Panc1 (cell line): ENCODE data around the gene FBLN2. TPM values are rescaled to one million over a fixed set of nuclear protein-coding genes. Genes with fewer than 3 reads are reported as not detected.

Experiments used
- ATAC-seq: fragments of 200-7000 bp; cut with Tn5 transposase; 2 replicates; pipeline ENCODE4 v1.9.1; 2020; ENCODE audit warnings: mild to moderate bottlenecking, moderate library complexity
- BruUV-seq: library from RNA; stranded (reverse); fragments of 400-500 nt; replicated peaks from 2 replicates; lab custom pipeline; 2021; lab: Mats Ljungman, UMichigan
- CTCF ChIA-PET: fragments of 300-600 bp; sonication (Branson Sonifier 250); formaldehyde crosslinking; loops from one replicate; lab custom pipeline; 2022; ENCODE audit warnings: antibody characterized with exemption; lab: Charles Lee
- POLR2A ChIA-PET: fragments of 300-600 bp; sonication (Branson Sonifier 250); formaldehyde crosslinking; loops from one replicate; lab custom pipeline; 2022; ENCODE audit warnings: antibody characterized with exemption; lab: Charles Lee
- DNase-seq: peaks from one replicate; pipeline ENCODE4 v3.0.0-alpha.2; 2010; ENCODE audit warnings: low read depth, low spot score
- H3K27ac ChIP-seq: 2 replicates; pipeline ENCODE4 v1.5.1; 2011; ENCODE audit warnings: mild to moderate bottlenecking, low read length, inconsistent platforms
- H3K27me3 ChIP-seq: fragments of 200-500 bp; sonication (Bioruptor generic); 2 replicates; pipeline ENCODE4 v1.6.0; 2014; ENCODE audit warnings: low read length, inconsistent platforms; ENCODE audit not compliant: control insufficient read depth, insufficient read depth
- H3K36me3 ChIP-seq: fragments of 200-500 bp; sonication (Bioruptor generic); 2 replicates; pipeline ENCODE4 v1.5.1; 2014; ENCODE audit warnings: inconsistent platforms, mild to moderate bottlenecking, low read length, moderate library complexity; ENCODE audit not compliant: control insufficient read depth, insufficient read depth
- H3K4me1 ChIP-seq: 2 replicates; pipeline ENCODE4 v1.5.1; 2011; ENCODE audit warnings: inconsistent platforms, mild to moderate bottlenecking, low read length, moderate library complexity; ENCODE audit not compliant: control insufficient read depth, insufficient read depth
- H3K4me3 ChIP-seq, 2 experiments: 2 replicates each; pipeline ENCODE4 v1.5.1; 2011 to 2012; ENCODE audit warnings: low read depth in 2 of 2, low read length in 2 of 2, mild to moderate bottlenecking in 2 of 2, inconsistent platforms in 1 of 2, moderate library complexity in 1 of 2
- H3K9me3 ChIP-seq: fragments of 200-500 bp; sonication (Bioruptor generic); 2 replicates; pipeline ENCODE4 v1.5.1; 2014; ENCODE audit warnings: low read depth, mild to moderate bottlenecking, inconsistent platforms, low read length, moderate library complexity; ENCODE audit not compliant: control insufficient read depth, insufficient read depth
- POLR2AphosphoS5 ChIP-seq: IDR thresholded peaks from 2 replicates; pipeline ENCODE4 v1.6.1; 2012; ENCODE audit warnings: mild to moderate bottlenecking, low read depth, low read length, moderate library complexity
- SIN3A ChIP-seq: IDR thresholded peaks from 2 replicates; pipeline ENCODE4 v1.6.1; 2012; ENCODE audit warnings: low read depth, mild to moderate bottlenecking, low read length, moderate library complexity, borderline replicate concordance; ENCODE audit not compliant: insufficient read depth
- TCF7L2 ChIP-seq: IDR thresholded peaks from 2 replicates; pipeline ENCODE4 v1.6.1; 2011; ENCODE audit warnings: mild to moderate bottlenecking, low read depth, low read length, inconsistent platforms
- in situ Hi-C: cut with HindIII; loops from 2 replicates; pipeline ENCODE4 v1.10.0; 2016; ENCODE audit warnings: low sequenced_read_pairs, low pct_unique_long_range_greater_than_20kb
- intact Hi-C: fragments of 100-400 bp; cut with micrococcal nuclease; formaldehyde crosslinking; loops from one replicate; pipeline ENCODE4 v1.10.0; 2022; ENCODE audit not compliant: unreplicated experiment
- total RNA-seq: library from RNA; stranded (reverse); gene quantifications from one replicate; pipeline ENCODE4 v1.2.1, GENCODE V29; 2021; ENCODE audit not compliant: unreplicated experiment
- TF ChIP-seq, protein P1 (sequence below), 2 experiments: IDR thresholded peaks; 2 replicates each; pipeline ENCODE4 v1.6.1; 2011 to 2012; ENCODE audit warnings: low read depth in 2 of 2, control low read depth in 1 of 2, low read length in 1 of 2, mild to moderate bottlenecking in 1 of 2, moderate library complexity in 1 of 2; ENCODE audit not compliant: insufficient read depth in 1 of 2
- TF ChIP-seq, protein P2 (sequence below): fragments of 450-650 bp; IDR thresholded peaks from 2 replicates; pipeline ENCODE4 v1.5.1; 2017; ENCODE audit warnings: mild to moderate bottlenecking

The FBLN2 gene
- total RNA-seq, 1 experiment from 2014 or later: 0.44 TPM

DNA sequence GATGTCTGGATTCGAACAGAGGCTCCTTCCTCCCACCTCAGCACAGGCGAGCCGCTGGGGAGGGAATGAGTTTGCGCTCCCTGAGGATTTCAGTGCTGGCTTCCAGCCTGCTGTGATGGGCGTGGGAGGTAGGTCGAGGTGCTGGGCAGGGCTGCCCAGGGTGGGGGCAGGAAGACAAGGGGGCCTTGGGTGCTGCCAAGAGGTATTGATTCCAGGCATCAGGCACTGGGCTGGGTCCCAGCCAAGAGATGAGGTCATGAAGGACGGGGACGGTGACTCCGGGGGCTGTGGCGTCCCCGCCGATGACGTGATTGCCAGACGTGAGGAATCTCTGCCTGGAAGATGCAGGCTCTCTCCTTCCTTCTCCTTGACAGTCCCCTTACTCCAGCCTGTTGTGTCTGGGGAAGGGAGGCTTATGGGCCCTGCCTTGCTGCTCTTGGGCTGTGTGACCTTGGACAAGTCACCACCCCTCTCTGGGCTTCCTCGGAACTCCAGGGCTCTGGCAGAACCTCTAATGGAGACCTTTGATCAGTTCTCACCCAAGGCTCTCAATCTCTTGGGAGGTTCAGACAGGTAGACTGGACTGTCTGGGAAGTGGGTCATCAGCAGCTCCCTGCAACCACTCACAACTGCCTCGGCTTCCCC, 116.8 kb downstream of the FBLN2 start:
- in situ Hi-C loops: no loop called here
- Histone ChIP-seq H3K4me1 (no peaks in the 10 kb centered on the region), H3K9me3 (no peaks in the 10 kb centered on the region), H3K27me3 (no peaks in the 10 kb centered on the region), H3K36me3 (no peaks in the 10 kb centered on the region), H3K27ac (no peak overlapping the region), H3K4me3 (no peak overlapping the region)
- no peak for ATAC-seq
- ChIA-PET POLR2A (no interaction called here), CTCF (no interaction called here)
- intact Hi-C loops: no loop called here
- no TSS peak for BruUV-seq
- DNase-seq: no peak
- TF ChIP-seq SIN3A (no peak), POLR2AphosphoS5 (no peak), TCF7L2 (no peak)
- TF ChIP-seq, protein P1, sequence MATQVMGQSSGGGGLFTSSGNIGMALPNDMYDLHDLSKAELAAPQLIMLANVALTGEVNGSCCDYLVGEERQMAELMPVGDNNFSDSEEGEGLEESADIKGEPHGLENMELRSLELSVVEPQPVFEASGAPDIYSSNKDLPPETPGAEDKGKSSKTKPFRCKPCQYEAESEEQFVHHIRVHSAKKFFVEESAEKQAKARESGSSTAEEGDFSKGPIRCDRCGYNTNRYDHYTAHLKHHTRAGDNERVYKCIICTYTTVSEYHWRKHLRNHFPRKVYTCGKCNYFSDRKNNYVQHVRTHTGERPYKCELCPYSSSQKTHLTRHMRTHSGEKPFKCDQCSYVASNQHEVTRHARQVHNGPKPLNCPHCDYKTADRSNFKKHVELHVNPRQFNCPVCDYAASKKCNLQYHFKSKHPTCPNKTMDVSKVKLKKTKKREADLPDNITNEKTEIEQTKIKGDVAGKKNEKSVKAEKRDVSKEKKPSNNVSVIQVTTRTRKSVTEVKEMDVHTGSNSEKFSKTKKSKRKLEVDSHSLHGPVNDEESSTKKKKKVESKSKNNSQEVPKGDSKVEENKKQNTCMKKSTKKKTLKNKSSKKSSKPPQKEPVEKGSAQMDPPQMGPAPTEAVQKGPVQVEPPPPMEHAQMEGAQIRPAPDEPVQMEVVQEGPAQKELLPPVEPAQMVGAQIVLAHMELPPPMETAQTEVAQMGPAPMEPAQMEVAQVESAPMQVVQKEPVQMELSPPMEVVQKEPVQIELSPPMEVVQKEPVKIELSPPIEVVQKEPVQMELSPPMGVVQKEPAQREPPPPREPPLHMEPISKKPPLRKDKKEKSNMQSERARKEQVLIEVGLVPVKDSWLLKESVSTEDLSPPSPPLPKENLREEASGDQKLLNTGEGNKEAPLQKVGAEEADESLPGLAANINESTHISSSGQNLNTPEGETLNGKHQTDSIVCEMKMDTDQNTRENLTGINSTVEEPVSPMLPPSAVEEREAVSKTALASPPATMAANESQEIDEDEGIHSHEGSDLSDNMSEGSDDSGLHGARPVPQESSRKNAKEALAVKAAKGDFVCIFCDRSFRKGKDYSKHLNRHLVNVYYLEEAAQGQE (IDR thresholded peaks at IDR 0.05; ENCODE audit: insufficient read depth in 1 of 2, low read depth in 2 of 2, low read length in 1 of 2): no peak
- TF ChIP-seq, protein P2, sequence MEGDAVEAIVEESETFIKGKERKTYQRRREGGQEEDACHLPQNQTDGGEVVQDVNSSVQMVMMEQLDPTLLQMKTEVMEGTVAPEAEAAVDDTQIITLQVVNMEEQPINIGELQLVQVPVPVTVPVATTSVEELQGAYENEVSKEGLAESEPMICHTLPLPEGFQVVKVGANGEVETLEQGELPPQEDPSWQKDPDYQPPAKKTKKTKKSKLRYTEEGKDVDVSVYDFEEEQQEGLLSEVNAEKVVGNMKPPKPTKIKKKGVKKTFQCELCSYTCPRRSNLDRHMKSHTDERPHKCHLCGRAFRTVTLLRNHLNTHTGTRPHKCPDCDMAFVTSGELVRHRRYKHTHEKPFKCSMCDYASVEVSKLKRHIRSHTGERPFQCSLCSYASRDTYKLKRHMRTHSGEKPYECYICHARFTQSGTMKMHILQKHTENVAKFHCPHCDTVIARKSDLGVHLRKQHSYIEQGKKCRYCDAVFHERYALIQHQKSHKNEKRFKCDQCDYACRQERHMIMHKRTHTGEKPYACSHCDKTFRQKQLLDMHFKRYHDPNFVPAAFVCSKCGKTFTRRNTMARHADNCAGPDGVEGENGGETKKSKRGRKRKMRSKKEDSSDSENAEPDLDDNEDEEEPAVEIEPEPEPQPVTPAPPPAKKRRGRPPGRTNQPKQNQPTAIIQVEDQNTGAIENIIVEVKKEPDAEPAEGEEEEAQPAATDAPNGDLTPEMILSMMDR: no peak

DNA sequence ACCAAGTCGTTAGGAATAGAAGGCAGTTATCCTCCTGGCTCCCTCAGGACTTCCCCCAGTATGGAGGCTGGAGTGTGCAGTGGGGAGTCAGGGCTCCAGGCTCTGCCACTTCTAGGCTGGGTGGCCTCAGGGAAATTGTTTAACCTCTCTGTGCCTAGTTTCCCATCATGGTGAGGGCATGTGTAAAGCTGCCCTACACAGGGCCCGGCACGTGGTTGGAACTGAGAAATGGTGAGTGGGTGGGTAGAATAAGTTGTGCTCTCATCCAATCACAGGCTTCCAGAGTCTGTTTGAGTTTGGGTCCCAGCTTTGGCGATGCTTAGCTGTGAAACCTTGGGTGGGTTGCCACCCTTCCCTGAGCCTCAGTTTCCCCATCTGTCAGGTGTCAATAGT, 117.3 kb downstream of the FBLN2 start:
- 0 out of 2 replicates have a peak, but pooled peaks have one; percentile 30 for ATAC-seq
- intact Hi-C loops (no loop called here), in situ Hi-C loops (no loop called here)
- no peak overlapping the region for H3K4me3 ChIP-seq
- TF ChIP-seq, protein P1 (IDR thresholded peaks at IDR 0.05; ENCODE audit: insufficient read depth in 1 of 2, low read depth in 2 of 2, low read length in 1 of 2): no peak
- TF ChIP-seq, protein P2: no peak
- TF ChIP-seq TCF7L2 (no peak), POLR2AphosphoS5 (no peak), SIN3A (no peak)
- BruUV-seq: no TSS peak
- no peak overlapping the region for H3K27ac ChIP-seq
- no peaks in the 10 kb centered on the region for H3K27me3 ChIP-seq
- H3K4me1 ChIP-seq: no peaks in the 10 kb centered on the region
- no peaks in the 10 kb centered on the region for H3K36me3 ChIP-seq
- H3K9me3 ChIP-seq: no peaks in the 10 kb centered on the region
- ChIA-PET POLR2A (no interaction called here), CTCF (no interaction called here)
- DNase-seq: no peak
